ENCODE measurements around the gene TMCO1. TPM values are rescaled to one million over a fixed set of nuclear protein-coding genes. Genes with fewer than 3 reads are reported as not detected.

Gene TMCO1
- total and polyA plus RNA-seq, 2 of the 13 experiments (the other 11 are each of a cell fraction or from before 2014, with no cell fraction given) = 106 to 119 TPM

DNA sequence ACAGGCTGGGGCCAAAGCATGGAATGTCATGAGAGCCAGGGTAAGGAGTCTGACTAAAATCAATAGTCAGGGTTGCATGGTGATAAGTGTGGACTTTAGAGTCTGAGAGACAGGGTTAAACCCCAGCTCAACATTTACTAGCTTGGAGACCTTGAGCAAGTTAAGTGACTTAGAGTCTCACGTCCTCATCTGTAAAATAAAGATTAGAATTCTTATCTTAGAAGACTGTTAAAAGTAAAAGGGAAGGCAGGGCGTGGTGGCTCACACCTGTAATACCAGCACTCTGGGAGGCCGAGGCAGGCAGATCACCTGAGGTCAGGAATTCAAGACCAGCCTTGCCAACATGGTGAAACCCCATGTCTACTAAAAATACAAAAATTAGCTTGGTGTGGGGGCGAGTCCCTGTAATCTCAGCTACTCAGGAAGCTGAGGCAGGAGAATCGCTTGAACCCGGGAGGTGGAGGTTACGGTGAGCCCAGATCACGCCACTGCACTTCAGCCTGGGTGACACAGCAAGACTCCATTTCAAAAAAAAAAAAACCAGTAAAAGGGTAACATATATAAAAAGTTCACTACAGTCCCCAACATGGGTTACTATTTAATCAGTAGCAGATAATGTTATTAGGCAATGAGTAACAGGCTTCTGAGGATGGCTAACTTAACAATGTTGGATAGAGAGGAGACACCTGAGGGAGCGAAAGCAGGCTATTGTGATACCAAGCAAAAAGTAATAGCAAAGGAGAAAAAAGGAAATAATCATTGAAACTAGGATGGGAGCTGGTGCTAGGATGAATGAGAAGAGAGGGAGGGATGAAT is 20.8 kb downstream of the TMCO1 start:
- DNase-seq (ENCODE audit: low spot score) (peak; percentile 24), ATAC-seq (peak; percentile 89), FAIRE-seq (no peak)
- H3K4me3 ChIP-seq (replicated peaks in 1 of 3; ENCODE audit: insufficient read depth in 1 of 3, low read depth in 2 of 3, low read length in 3 of 3) = no peak overlapping the region
- H3K9ac ChIP-seq (ENCODE audit: insufficient read depth, low read depth, low read length) = no peak overlapping the region
- in situ Hi-C loops (cut with HindIII; ENCODE audit: extremely low pct_ligation_motif_present, low pct_unique_long_range_greater_than_20kb) (no loop called here), intact Hi-C loops (cut with micrococcal nuclease; ENCODE audit: unreplicated experiment) (no loop called here)
- peaks cover 16% of the 10 kb centered on the region for H3K4me1 ChIP-seq (ENCODE audit: insufficient read depth, low read length)
- ChIA-PET POLR2A (interaction anchor here (1.7 kb wide), 1 partner anchor 21 kb away, joined by 4 read pairs; the partner anchor contains the start of gene TMCO1), CTCF (ENCODE audit: low intra/inter-chr PET ratio, low total read pairs) (no interaction called here)
- H3K36me3 ChIP-seq (replicated peaks in 1 of 2; ENCODE audit: control insufficient read depth in 1 of 2, insufficient read depth in 2 of 2, low read length in 2 of 2) = peaks cover 3 to 20% of the 10 kb centered on the region in 2 experiments; a peak in 3 of 5 replicates
- no peak overlapping the region for H3K27ac ChIP-seq (ENCODE audit: extremely low read length, insufficient read depth, low read length)
- H4K20me1 ChIP-seq (ENCODE audit: insufficient read depth, low read length) = no peaks in the 10 kb centered on the region
- H3K9me3 ChIP-seq (ENCODE audit: low read length) = no peaks in the 10 kb centered on the region
- WGBS (ENCODE audit: low lambda C conversion rate) = 89% methylated on average over 9 of the region's 9 CpGs
- no peaks in the 10 kb centered on the region for H3K79me2 ChIP-seq (ENCODE audit: insufficient read depth, low read length)
- H2AFZ ChIP-seq (ENCODE audit: low read length) = no peak overlapping the region
- 0 out of 2 replicates have a peak overlapping the region, but pooled peaks have one; percentile 32 for H3K4me2 ChIP-seq (ENCODE audit: low read depth, low read length)
- no peaks in the 10 kb centered on the region for H3K27me3 ChIP-seq (ENCODE audit: control insufficient read depth in 1 of 2, insufficient read depth in 2 of 2, low read length in 2 of 2)
- no TSS peak for BruUV-seq (replicated peaks)
- TF ChIP-seq FOXA3 (CRISPR knock-in tag; IDR thresholded peaks at IDR 0.05) (no peak), SMARCC2 (IDR thresholded peaks at IDR 0.05) (no peak), ZNF563 (CRISPR knock-in tag; IDR thresholded peaks at IDR 0.05) (no peak), HHEX (CRISPR knock-in tag; IDR thresholded peaks at IDR 0.05) (no peak), NCOA5 (CRISPR knock-in tag; IDR thresholded peaks at IDR 0.05) (no peak), ZNF720 (CRISPR knock-in tag; IDR thresholded peaks at IDR 0.05) (no peak), HNRNPK (IDR thresholded peaks at IDR 0.05; ENCODE audit: low read depth, low read length, poor library complexity, severe bottlenecking) (no peak), ZNF282 (IDR thresholded peaks at IDR 0.05; ENCODE audit: partially characterized antibody) (no peak), ZNF788 (CRISPR knock-in tag; IDR thresholded peaks at IDR 0.05; ENCODE audit: borderline replicate concordance) (no peak), ZBTB3 (CRISPR knock-in tag; IDR thresholded peaks at IDR 0.05; ENCODE audit: borderline replicate concordance, low read depth) (no peak), ZNF333 (CRISPR knock-in tag; IDR thresholded peaks at IDR 0.05; ENCODE audit: borderline replicate concordance) (no peak), ZNF136 (CRISPR knock-in tag; IDR thresholded peaks at IDR 0.05; ENCODE audit: low read depth) (no peak), GATAD1 (CRISPR knock-in tag; IDR thresholded peaks at IDR 0.05) (no peak)
- TF ChIP-seq, protein P1, sequence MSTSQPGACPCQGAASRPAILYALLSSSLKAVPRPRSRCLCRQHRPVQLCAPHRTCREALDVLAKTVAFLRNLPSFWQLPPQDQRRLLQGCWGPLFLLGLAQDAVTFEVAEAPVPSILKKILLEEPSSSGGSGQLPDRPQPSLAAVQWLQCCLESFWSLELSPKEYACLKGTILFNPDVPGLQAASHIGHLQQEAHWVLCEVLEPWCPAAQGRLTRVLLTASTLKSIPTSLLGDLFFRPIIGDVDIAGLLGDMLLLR (CRISPR knock-in tag; IDR thresholded peaks at IDR 0.05) = no peak
- TF ChIP-seq, protein P2, sequence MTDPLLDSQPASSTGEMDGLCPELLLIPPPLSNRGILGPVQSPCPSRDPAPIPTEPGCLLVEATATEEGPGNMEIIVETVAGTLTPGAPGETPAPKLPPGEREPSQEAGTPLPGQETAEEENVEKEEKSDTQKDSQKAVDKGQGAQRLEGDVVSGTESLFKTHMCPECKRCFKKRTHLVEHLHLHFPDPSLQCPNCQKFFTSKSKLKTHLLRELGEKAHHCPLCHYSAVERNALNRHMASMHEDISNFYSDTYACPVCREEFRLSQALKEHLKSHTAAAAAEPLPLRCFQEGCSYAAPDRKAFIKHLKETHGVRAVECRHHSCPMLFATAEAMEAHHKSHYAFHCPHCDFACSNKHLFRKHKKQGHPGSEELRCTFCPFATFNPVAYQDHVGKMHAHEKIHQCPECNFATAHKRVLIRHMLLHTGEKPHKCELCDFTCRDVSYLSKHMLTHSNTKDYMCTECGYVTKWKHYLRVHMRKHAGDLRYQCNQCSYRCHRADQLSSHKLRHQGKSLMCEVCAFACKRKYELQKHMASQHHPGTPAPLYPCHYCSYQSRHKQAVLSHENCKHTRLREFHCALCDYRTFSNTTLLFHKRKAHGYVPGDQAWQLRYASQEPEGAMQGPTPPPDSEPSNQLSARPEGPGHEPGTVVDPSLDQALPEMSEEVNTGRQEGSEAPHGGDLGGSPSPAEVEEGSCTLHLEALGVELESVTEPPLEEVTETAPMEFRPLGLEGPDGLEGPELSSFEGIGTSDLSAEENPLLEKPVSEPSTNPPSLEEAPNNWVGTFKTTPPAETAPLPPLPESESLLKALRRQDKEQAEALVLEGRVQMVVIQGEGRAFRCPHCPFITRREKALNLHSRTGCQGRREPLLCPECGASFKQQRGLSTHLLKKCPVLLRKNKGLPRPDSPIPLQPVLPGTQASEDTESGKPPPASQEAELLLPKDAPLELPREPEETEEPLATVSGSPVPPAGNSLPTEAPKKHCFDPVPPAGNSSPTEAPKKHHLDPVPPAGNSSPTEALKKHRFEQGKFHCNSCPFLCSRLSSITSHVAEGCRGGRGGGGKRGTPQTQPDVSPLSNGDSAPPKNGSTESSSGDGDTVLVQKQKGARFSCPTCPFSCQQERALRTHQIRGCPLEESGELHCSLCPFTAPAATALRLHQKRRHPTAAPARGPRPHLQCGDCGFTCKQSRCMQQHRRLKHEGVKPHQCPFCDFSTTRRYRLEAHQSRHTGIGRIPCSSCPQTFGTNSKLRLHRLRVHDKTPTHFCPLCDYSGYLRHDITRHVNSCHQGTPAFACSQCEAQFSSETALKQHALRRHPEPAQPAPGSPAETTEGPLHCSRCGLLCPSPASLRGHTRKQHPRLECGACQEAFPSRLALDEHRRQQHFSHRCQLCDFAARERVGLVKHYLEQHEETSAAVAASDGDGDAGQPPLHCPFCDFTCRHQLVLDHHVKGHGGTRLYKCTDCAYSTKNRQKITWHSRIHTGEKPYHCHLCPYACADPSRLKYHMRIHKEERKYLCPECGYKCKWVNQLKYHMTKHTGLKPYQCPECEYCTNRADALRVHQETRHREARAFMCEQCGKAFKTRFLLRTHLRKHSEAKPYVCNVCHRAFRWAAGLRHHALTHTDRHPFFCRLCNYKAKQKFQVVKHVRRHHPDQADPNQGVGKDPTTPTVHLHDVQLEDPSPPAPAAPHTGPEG (CRISPR knock-in tag; IDR thresholded peaks at IDR 0.05) = no peak

Measured in HepG2 (cell line).